AG04450 (cell line): ENCODE results near the gene HSF4. TPM values are rescaled to one million over a fixed set of nuclear protein-coding genes. Genes with fewer than 3 reads are reported as not detected.

Source experiments
- CTCF ChIA-PET: fragments of 300-600, 350-600 bp; formaldehyde crosslinking; extraction: SDS; loops from one replicate; lab custom pipeline; 2022; ENCODE audit warnings: antibody characterized with exemption, inconsistent platforms; lab: Charles Lee
- POLR2A ChIA-PET: fragments of 350-600 bp; formaldehyde crosslinking; extraction: SDS; loops from one replicate; lab custom pipeline; 2021; ENCODE audit warnings: antibody characterized with exemption, inconsistent platforms; lab: Yijun Ruan, JAX
- DNase-seq: peaks from one replicate; pipeline ENCODE4 v3.0.0-alpha.2; 2011; ENCODE audit warnings: low read depth, low spot score
- H3K27ac ChIP-seq: one replicate; pipeline ENCODE4 v1.5.1; 2012; ENCODE audit warnings: low read depth, low read length, control low read depth
- H3K27me3 ChIP-seq: one replicate; pipeline ENCODE4 v1.6.0; 2012; ENCODE audit warnings: low read length; ENCODE audit not compliant: control insufficient read depth, insufficient read depth
- H3K4me3 ChIP-seq: 2 replicates; pipeline ENCODE4 v1.5.1; 2011; ENCODE audit warnings: mild to moderate bottlenecking, low read depth, low read length, control low read depth
- H3K9me3 ChIP-seq: 2 replicates; pipeline ENCODE4 v1.5.1; 2012; ENCODE audit warnings: low read length; ENCODE audit not compliant: control insufficient read depth, insufficient read depth
- CTCF ChIP-seq: IDR thresholded peaks from 2 replicates; pipeline ENCODE4 v1.5.1; 2011; ENCODE audit warnings: low read depth, low read length, control low read depth, inconsistent platforms
- polyA plus RNA-seq: library from polyadenylated mRNA; depleted of rRNA; stranded (reverse); fragments of >200 nt; gene quantifications from 2 replicates; pipeline ENCODE4 v1.2.3, GENCODE V29; 2011

The HSF4 gene
- polyA plus RNA-seq, 1 experiment, result 0.82 TPM

- Histone ChIP-seq H3K27me3 (no peaks in the 10 kb centered on the region), H3K9me3 (no peaks in the 10 kb centered on the region), H3K27ac (no peak overlapping the region), H3K4me3 (no peak overlapping the region)
- no peak for TF ChIP-seq CTCF
- CTCF ChIA-PET, result interaction anchor here (0.8 to 1.5 kb wide), 3 partner anchors 9 to 106 kb away, joined by 3 to 4 read pairs (median 4); no protein-coding TSS in a partner anchor
- POLR2A ChIA-PET, result interaction anchor here (1.1 to 1.8 kb wide), 2 partner anchors 17 to 37 kb away, joined by 3 to 4 read pairs; no protein-coding TSS in a partner anchor
- DNase-seq, result no peak
Observed at GRCh38 chr16:67207249-67208091, 42.9 kb downstream of the HSF4 start.

GRCh38 chr16:67208154-67208896 is 43.8 kb downstream of the HSF4 start:
- no peak overlapping the region for H3K4me3 ChIP-seq
- ChIA-PET POLR2A (interaction anchor here (0.6 to 1.8 kb wide), 5 partner anchors 10 to 306 kb away, joined by 3 to 4 read pairs (median 3); no protein-coding TSS in a partner anchor), CTCF (interaction anchor here (0.6 to 1.5 kb wide), 3 partner anchors 10 to 185 kb away, joined by 3 to 4 read pairs (median 4); partner anchors contain the start of gene TPPP3)
- H3K9me3 ChIP-seq, result no peaks in the 10 kb centered on the region
- H3K27ac ChIP-seq, result no peak overlapping the region
- no peak for TF ChIP-seq CTCF
- no peaks in the 10 kb centered on the region for H3K27me3 ChIP-seq
- no peak for DNase-seq

- H3K27ac ChIP-seq, result no peak overlapping the region
- POLR2A ChIA-PET, result interaction anchor here (2.6 kb wide), 1 partner anchor 18 kb away, joined by 8 read pairs; the partner anchor contains the start of gene TMEM208
- TF ChIP-seq CTCF, result no peak
- H3K4me3 ChIP-seq, result no peak overlapping the region
- no peaks in the 10 kb centered on the region for H3K9me3 ChIP-seq
- no peaks in the 10 kb centered on the region for H3K27me3 ChIP-seq
- CTCF ChIA-PET, result no interaction called here
- no peak for DNase-seq
Observed at GRCh38 chr16:67209565-67209964, 45.0 kb downstream of the HSF4 start.

GRCh38 chr16:67210069-67210937 is 45.8 kb downstream of the HSF4 start:
- H3K9me3 ChIP-seq, result no peaks in the 10 kb centered on the region
- H3K27me3 ChIP-seq, result no peaks in the 10 kb centered on the region
- POLR2A ChIA-PET, result interaction anchor here (2.6 kb wide), 1 partner anchor 17 kb away, joined by 8 read pairs; the partner anchor contains the start of gene TMEM208
- CTCF ChIA-PET, result no interaction called here
- no peak overlapping the region for H3K4me3 ChIP-seq
- no peak overlapping the region for H3K27ac ChIP-seq
- TF ChIP-seq CTCF, result no peak
- no peak for DNase-seq
